Measurements from ENCODE around the gene GTF2A1. TPM values are rescaled to one million over a fixed set of nuclear protein-coding genes. Genes with fewer than 3 reads are reported as not detected.

Gene GTF2A1
- total and polyA plus RNA-seq, 2 donors (not counting 3 experiments of a cell fraction or from before 2014, with no cell fraction given), result 11.1 to 33.4 TPM

GRCh38 chr14:81169711-81170103, 51.1 kb downstream of the GTF2A1 start:
- Histone ChIP-seq H3K9me1 (replicated peaks; ENCODE audit: control insufficient read depth, extremely low read depth, insufficient read depth, low read length) (no peaks in the 10 kb centered on the region), H4K20me1 (replicated peaks; ENCODE audit: control insufficient read depth, extremely low read depth, insufficient read depth, low read length) (no peaks in the 10 kb centered on the region), H3K4me2 (ENCODE audit: insufficient read depth, low read length) (peak overlapping the region; percentile 80), H3K79me2 (ENCODE audit: control insufficient read depth, insufficient read depth, low read length) (no peaks in the 10 kb centered on the region), H3K4me3 (replicated peaks in 1 of 3; ENCODE audit: insufficient read depth in 1 of 3, low read depth in 1 of 3, low read length in 3 of 3) (peak overlapping the region; percentile 33 to 72 (median 50)), H3K36me3 (ENCODE audit: control insufficient read depth in 2 of 2, extremely low read depth in 1 of 2, insufficient read depth in 2 of 2, low read length in 2 of 2) (no peaks in the 10 kb centered on the region), H2AFZ (ENCODE audit: low read depth, low read length) (peak overlapping the region; percentile 99), H3K27ac (ENCODE audit: insufficient read depth, low read depth, low read length) (no peak overlapping the region), H3K9me3 (replicated peaks; ENCODE audit: control insufficient read depth, insufficient read depth, low read length) (no peaks in the 10 kb centered on the region), H3K27me3 (ENCODE audit: control insufficient read depth in 2 of 2, insufficient read depth in 2 of 2, low read length in 2 of 2) (no peaks in the 10 kb centered on the region), H3K9ac (replicated peaks; ENCODE audit: extremely low read depth, insufficient read depth, low read length) (peak overlapping the region; percentile 78), H3K4me1 (ENCODE audit: control insufficient read depth, extremely low read depth, insufficient read depth, low read length) (peaks cover 12% of the 10 kb centered on the region)
- DNase-seq (ENCODE audit: low read depth, low spot score) (peak; percentile 38), FAIRE-seq (peak; percentile 78)
- BruUV-seq (replicated peaks), result no TSS peak
- POLR2A ChIA-PET, result interaction anchor here (1.2 to 2.0 kb wide), 3 partner anchors 49 to 228 kb away, joined by 4 to 16 read pairs (median 11); partner anchors contain the start of genes CEP128 and GTF2A1
- dilution Hi-C loops (cut with MboI; ENCODE audit: extremely low pct_ligation_motif_present, low sequenced_read_pairs) (no loop called here), intact Hi-C loops (cut with micrococcal nuclease) (loop anchor here (1.0 to 5.0 kb wide), 6 partner anchors 50 to 1113 kb away; partner anchors contain the start of gene CEP128)
- CTCF ChIA-PET, result interaction anchor here (0.6 to 3.6 kb wide), 16 partner anchors 9 to 1918 kb away, joined by 3 to 36 read pairs (median 4); partner anchors contain the start of gene TSHR
- no peak for TF ChIP-seq MAX (IDR thresholded peaks at IDR 0.05; ENCODE audit: insufficient read depth, insufficient read length)
- no peak for TF ChIP-seq EZH2 (IDR thresholded peaks at IDR 0.05; ENCODE audit: borderline replicate concordance, low read depth, low read length, severe bottlenecking)
- no peak for TF ChIP-seq CTCF (IDR thresholded peaks at IDR 0.05; ENCODE audit: extremely low read depth in 1 of 2, insufficient read depth in 1 of 2, low read depth in 1 of 2, low read length in 2 of 2)
- TF ChIP-seq POLR2AphosphoS5 (IDR thresholded peaks at IDR 0.05; ENCODE audit: insufficient read depth, low read depth, low read length), result no peak
- TF ChIP-seq FOS (IDR thresholded peaks at IDR 0.05; ENCODE audit: borderline replicate concordance, insufficient read depth, low read length), result no peak
- no peak for TF ChIP-seq GATA2 (IDR thresholded peaks at IDR 0.05; ENCODE audit: insufficient read depth, insufficient read length, low read depth, low read length)
- no peak for TF ChIP-seq JUN (IDR thresholded peaks at IDR 0.05; ENCODE audit: borderline replicate concordance, insufficient read depth, insufficient read length, low read depth)
